ENCODE results near the gene RFK.

The RFK gene

DNA sequence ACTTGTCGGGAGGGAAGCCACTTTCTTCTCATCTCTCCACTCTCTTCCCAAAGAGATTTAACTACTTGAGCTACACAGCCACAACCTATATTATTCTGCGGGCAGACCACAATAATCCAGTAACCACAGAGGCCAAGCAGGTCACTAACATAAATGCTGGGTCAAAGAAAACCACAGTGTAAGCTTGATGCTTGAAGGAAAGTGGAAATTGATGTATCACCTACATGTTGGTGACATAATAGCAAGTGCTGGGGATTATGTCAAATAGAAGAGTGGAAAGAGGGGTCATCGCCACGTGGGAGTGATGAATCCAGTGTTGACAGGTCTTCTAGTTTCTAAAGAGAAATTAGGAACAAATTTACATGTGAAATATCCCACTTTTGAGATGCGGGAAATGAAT lies 40.9 kb downstream of the RFK start:
- Histone ChIP-seq H3K27me3 (ENCODE audit: insufficient read depth, low read length) (no peaks in the 10 kb centered on the region), H3K9ac (ENCODE audit: low read depth, low read length) (no peak overlapping the region), H3K4me3 (ENCODE audit: low read length) (no peak overlapping the region), H3K36me3 (ENCODE audit: insufficient read depth, low read length) (no peaks in the 10 kb centered on the region), H3K27ac (ENCODE audit: low read depth, low read length) (no peak overlapping the region), H3K9me3 (ENCODE audit: insufficient read depth, low read depth, low read length) (no peaks in the 10 kb centered on the region), H3K4me1 (ENCODE audit: insufficient read depth, low read length) (no peaks in the 10 kb centered on the region)
- whole genome bisulfite sequencing = 84% methylated on average over 5 of the region's 5 CpGs

DNA sequence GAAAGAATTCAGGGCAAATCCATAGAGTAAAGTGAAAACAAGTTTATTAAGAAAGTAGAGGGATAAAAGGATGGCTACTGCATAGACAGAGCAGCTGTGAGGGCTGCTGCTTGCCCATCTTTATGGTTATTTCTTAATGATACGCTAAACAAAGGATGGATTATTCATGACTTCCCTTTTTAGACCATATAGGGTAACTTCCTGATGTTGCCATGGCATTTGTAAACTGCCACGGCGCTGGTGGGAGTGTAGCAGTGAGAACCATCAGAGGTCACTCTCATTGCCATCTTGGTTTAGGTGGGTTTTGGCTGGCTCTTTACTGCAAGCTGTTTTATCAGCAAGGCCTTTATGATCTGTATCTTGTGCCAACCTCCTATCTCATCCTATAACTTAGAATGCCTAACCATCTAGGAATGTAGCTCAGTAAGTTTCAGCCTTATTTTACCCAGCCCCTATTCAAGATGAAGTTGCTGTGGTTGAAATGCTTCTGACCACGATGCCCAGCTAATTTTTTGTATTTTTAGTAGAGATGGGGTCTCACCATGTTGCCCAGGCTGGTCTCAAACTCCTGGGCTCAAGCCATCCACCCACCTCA lies 42.1 kb downstream of the RFK start:
- Histone ChIP-seq H3K36me3 (ENCODE audit: insufficient read depth, low read length) (no peaks in the 10 kb centered on the region), H3K9ac (ENCODE audit: low read depth, low read length) (no peak overlapping the region)
- 91% methylated on average over 4 of the region's 4 CpGs for WGBS

GRCh38 chr9:76351006-76351405 lies 43.2 kb downstream of the RFK start:
- no peak overlapping the region for H3K4me3 ChIP-seq (ENCODE audit: low read length)
- H3K36me3 ChIP-seq (ENCODE audit: insufficient read depth, low read length) = no peaks in the 10 kb centered on the region
- H3K9me3 ChIP-seq (ENCODE audit: insufficient read depth, low read depth, low read length) = no peaks in the 10 kb centered on the region
- H3K9ac ChIP-seq (ENCODE audit: low read depth, low read length) = no peak overlapping the region
- no peaks in the 10 kb centered on the region for H3K27me3 ChIP-seq (ENCODE audit: insufficient read depth, low read length)
- no peaks in the 10 kb centered on the region for H3K4me1 ChIP-seq (ENCODE audit: insufficient read depth, low read length)
- WGBS = no CpG with 5 or more reads among the region's 3 CpGs
- H3K27ac ChIP-seq (ENCODE audit: low read depth, low read length) = no peak overlapping the region

More for the DNA sequence above, 42.1 kb downstream of the RFK start:
- Histone ChIP-seq H3K27me3 (ENCODE audit: insufficient read depth, low read length) (no peaks in the 10 kb centered on the region), H3K4me3 (ENCODE audit: low read length) (no peak overlapping the region), H3K9me3 (ENCODE audit: insufficient read depth, low read depth, low read length) (no peaks in the 10 kb centered on the region), H3K27ac (ENCODE audit: low read depth, low read length) (no peak overlapping the region), H3K4me1 (ENCODE audit: insufficient read depth, low read length) (no peaks in the 10 kb centered on the region)

GRCh38 chr9:76349865-76350264 lies 44.4 kb downstream of the RFK start:
- WGBS = no CpG with 5 or more reads among the region's 1 CpG
- no peaks in the 10 kb centered on the region for H3K9me3 ChIP-seq (ENCODE audit: insufficient read depth, low read depth, low read length)
- H3K36me3 ChIP-seq (ENCODE audit: insufficient read depth, low read length) = no peaks in the 10 kb centered on the region
- no peak overlapping the region for H3K27ac ChIP-seq (ENCODE audit: low read depth, low read length)
- H3K4me1 ChIP-seq (ENCODE audit: insufficient read depth, low read length) = no peaks in the 10 kb centered on the region
- no peaks in the 10 kb centered on the region for H3K27me3 ChIP-seq (ENCODE audit: insufficient read depth, low read length)
- no peak overlapping the region for H3K9ac ChIP-seq (ENCODE audit: low read depth, low read length)
- H3K4me3 ChIP-seq (ENCODE audit: low read length) = no peak overlapping the region

DNA sequence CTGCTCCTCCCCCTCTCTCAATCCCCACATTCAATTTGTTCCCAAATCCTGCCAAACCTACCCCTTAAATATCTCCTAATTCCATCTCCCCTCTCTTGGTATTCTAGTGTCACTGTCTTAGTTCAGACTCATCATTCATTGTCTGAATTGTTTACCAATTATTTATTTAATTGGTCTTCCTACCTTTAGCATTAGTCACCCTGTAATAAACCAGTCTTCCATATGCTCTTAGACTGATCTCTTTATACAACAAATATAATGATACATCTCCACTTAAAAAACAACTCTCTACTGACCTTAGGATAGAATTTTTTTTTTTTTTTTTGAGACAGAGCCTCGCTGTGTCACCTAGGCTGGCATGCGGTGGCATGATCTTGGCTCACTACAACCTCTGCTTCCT lies 51.4 kb downstream of the RFK start:
- Histone ChIP-seq H3K27ac (ENCODE audit: low read depth, low read length) (no peak overlapping the region), H3K9me3 (ENCODE audit: insufficient read depth, low read depth, low read length) (no peaks in the 10 kb centered on the region), H3K4me1 (ENCODE audit: insufficient read depth, low read length) (no peaks in the 10 kb centered on the region), H3K36me3 (ENCODE audit: insufficient read depth, low read length) (no peaks in the 10 kb centered on the region), H3K9ac (ENCODE audit: low read depth, low read length) (no peak overlapping the region), H3K4me3 (ENCODE audit: low read length) (no peak overlapping the region), H3K27me3 (ENCODE audit: insufficient read depth, low read length) (no peaks in the 10 kb centered on the region)
- WGBS = 93% methylated on average over 2 of the region's 2 CpGs

- no peaks in the 10 kb centered on the region for H3K4me1 ChIP-seq (ENCODE audit: insufficient read depth, low read length)
- no peak overlapping the region for H3K4me3 ChIP-seq (ENCODE audit: low read length)
- H3K9ac ChIP-seq (ENCODE audit: low read depth, low read length) = no peak overlapping the region
- no peaks in the 10 kb centered on the region for H3K9me3 ChIP-seq (ENCODE audit: insufficient read depth, low read depth, low read length)
- H3K27me3 ChIP-seq (ENCODE audit: insufficient read depth, low read length) = no peaks in the 10 kb centered on the region
- no peaks in the 10 kb centered on the region for H3K36me3 ChIP-seq (ENCODE audit: insufficient read depth, low read length)
- H3K27ac ChIP-seq (ENCODE audit: low read depth, low read length) = no peak overlapping the region
- WGBS = no CpG with 5 or more reads among the region's 1 CpG
Measured at GRCh38 chr9:76342201-76342600, 52.0 kb downstream of the RFK start.

DNA sequence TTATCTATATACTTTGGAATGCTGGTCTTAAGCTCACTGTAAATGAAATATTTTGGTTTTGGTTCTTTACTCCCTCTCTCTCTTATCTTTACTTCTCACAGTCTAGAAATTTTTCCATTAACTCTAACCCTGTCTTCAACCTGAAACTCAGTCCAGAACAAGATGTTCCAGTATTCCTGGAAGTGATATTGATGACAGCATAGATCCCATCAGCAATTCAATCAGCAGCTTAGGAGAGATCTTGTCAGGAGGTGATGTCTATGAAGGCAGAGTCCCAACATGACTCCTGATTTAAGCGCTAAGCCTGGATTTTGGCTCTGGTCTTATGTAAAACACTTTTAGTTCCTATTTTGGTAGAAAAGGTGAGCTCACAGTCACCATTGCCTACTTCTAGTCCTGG lies 52.6 kb downstream of the RFK start:
- no peak overlapping the region for H3K9ac ChIP-seq (ENCODE audit: low read depth, low read length)
- H3K36me3 ChIP-seq (ENCODE audit: insufficient read depth, low read length) = no peaks in the 10 kb centered on the region
- H3K4me3 ChIP-seq (ENCODE audit: low read length) = no peak overlapping the region
- H3K27ac ChIP-seq (ENCODE audit: low read depth, low read length) = no peak overlapping the region
- 96% methylated on average over 1 of the region's 1 CpG for WGBS
- H3K27me3 ChIP-seq (ENCODE audit: insufficient read depth, low read length) = no peaks in the 10 kb centered on the region
- no peaks in the 10 kb centered on the region for H3K4me1 ChIP-seq (ENCODE audit: insufficient read depth, low read length)
- no peaks in the 10 kb centered on the region for H3K9me3 ChIP-seq (ENCODE audit: insufficient read depth, low read depth, low read length)

DNA sequence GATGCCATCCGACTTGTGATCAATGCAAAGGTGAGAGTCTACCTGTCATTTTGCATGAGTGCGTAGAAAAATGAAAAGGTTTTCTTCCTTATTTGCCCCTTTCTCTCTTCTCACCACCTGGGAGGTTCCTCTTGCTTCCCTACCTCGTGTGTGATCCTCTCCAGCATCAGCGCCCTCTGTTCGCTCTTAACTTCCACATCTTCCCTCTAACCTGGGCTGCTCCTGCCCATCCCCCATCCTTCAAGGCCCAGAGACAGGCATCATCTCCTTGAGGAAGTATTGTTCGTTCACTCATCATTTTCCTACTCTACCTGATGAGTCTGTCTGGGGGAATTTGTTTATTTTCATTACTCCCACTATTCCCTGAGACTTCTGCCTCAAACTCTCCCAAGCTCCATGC lies 55.8 kb downstream of the RFK start:
- no peak overlapping the region for H3K9ac ChIP-seq (ENCODE audit: low read depth, low read length)
- no peaks in the 10 kb centered on the region for H3K36me3 ChIP-seq (ENCODE audit: insufficient read depth, low read length)
- peaks cover 4% of the 10 kb centered on the region; the same call in 1 of the 2 replicates for H3K4me1 ChIP-seq (ENCODE audit: insufficient read depth, low read length)
- H3K4me3 ChIP-seq (ENCODE audit: low read length) = no peak overlapping the region
- no peak overlapping the region for H3K27ac ChIP-seq (ENCODE audit: low read depth, low read length)
- H3K27me3 ChIP-seq (ENCODE audit: insufficient read depth, low read length) = no peaks in the 10 kb centered on the region
- H3K9me3 ChIP-seq (ENCODE audit: insufficient read depth, low read depth, low read length) = no peaks in the 10 kb centered on the region
- WGBS = 74% methylated on average over 5 of the region's 6 CpGs

DNA sequence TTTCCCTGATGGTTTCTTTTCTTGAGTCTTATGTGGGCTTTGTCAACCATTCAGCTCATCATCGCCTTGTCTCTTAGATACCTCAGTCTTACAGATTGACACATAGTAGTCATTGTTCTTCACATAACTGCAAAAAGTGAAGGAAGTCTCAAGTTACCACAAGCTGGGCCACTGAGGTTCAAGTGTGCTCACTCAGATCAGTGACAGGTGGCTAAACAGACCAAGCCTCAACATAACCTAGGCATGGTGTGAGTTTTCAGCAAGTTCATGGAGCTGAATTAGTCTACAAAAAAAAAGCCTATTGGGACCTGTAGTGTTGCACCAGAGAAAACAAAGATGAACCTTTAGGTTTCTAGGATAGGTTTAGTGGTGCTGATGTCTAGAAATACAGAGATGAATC lies 58.2 kb downstream of the RFK start:
- no peak overlapping the region for H3K9ac ChIP-seq (ENCODE audit: low read depth, low read length)

More for the DNA sequence above, 58.2 kb downstream of the RFK start:
- Histone ChIP-seq H3K27me3 (ENCODE audit: insufficient read depth, low read length) (no peaks in the 10 kb centered on the region), H3K27ac (ENCODE audit: low read depth, low read length) (no peak overlapping the region), H3K4me3 (ENCODE audit: low read length) (no peak overlapping the region), H3K36me3 (ENCODE audit: insufficient read depth, low read length) (no peaks in the 10 kb centered on the region), H3K4me1 (ENCODE audit: insufficient read depth, low read length) (peaks cover 4% of the 10 kb centered on the region; the same call in 1 of the 2 replicates), H3K9me3 (ENCODE audit: insufficient read depth, low read depth, low read length) (no peaks in the 10 kb centered on the region)
- 100% methylated on average over 1 of the region's 1 CpG for WGBS
